GM10266 (cell line): ENCODE data around the gene SAMD9L.
A peak's percentile ranks its signal among the peaks of the same experiment; 100 is the strongest.

Experiments
- DNase-seq: peaks from one replicate; pipeline ENCODE4 v3.0.0; 2012; ENCODE audit errors: extremely low spot score
- TF ChIP-seq, protein P1 (sequence below): IDR thresholded peaks from 2 replicates; pipeline ENCODE4 v1.5.1; 2012; ENCODE audit warnings: mild to moderate bottlenecking, low read depth; ENCODE audit not compliant: control insufficient read depth, insufficient read depth; ENCODE audit errors: missing control alignments

Gene SAMD9L

DNA sequence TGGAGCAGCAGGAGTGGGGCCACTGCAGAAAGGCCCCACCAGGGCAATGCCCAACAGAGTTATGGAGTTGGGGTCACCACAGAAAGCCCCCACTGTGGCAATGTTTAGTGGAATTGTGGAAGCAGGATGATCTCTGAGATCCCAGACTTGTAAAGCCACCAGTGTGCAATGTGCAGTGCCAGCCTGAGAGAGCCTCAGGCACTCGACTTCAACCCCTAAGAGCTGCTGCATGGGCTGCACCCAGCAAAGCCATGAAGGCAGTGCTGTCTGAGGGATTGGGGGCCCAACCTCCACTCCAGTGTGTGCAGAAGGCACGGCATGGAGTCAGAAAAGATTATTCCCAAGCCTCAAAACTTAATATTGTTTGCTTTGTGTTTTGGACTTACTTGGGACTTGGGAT is 50.8 kb downstream of the SAMD9L start:
- no peak for DNase-seq
- TF ChIP-seq, protein P1, sequence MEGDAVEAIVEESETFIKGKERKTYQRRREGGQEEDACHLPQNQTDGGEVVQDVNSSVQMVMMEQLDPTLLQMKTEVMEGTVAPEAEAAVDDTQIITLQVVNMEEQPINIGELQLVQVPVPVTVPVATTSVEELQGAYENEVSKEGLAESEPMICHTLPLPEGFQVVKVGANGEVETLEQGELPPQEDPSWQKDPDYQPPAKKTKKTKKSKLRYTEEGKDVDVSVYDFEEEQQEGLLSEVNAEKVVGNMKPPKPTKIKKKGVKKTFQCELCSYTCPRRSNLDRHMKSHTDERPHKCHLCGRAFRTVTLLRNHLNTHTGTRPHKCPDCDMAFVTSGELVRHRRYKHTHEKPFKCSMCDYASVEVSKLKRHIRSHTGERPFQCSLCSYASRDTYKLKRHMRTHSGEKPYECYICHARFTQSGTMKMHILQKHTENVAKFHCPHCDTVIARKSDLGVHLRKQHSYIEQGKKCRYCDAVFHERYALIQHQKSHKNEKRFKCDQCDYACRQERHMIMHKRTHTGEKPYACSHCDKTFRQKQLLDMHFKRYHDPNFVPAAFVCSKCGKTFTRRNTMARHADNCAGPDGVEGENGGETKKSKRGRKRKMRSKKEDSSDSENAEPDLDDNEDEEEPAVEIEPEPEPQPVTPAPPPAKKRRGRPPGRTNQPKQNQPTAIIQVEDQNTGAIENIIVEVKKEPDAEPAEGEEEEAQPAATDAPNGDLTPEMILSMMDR = no peak

DNA sequence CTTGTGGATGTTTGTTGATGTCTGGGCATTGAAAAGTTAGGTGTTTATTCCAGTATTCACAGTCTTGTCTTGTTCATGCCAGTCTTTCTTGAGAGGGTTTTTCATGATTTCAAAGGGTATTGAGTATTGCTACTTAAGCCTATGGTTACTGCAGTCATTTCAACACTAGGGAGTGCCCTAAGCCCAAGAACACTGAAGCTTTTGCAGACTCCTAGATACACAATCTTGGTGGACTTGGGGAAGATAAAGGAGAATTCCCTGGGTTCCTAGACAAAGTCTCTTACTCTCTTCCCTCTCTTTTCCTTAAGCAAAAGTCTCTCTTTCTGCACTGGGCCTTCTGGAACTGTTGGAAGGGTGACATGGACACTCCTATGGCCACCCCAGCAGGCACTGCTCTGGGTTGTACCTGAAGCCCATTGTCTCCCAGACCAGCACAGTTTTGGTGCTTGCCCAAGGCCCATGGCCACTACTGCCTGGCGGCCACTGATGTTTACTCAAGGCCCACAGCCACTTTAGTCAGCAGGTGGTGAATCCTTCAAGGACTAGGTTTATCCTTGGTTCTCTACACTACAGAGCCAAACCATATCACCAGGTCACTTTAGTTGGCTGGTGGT is 55.3 kb downstream of the SAMD9L start:
- peak; percentile 10 for DNase-seq
- TF ChIP-seq, protein P1 = peak; percentile 45
